GM18508 (cell line): ENCODE data around the gene ARHGAP35.
"Not testable (repeated sequence)": the region's sequence is repeated elsewhere in the genome, so short reads cannot be mapped to it uniquely, and the experiment has no call there.

ENCODE experiments used
- ATAC-seq: cut with Tn5 transposase; IDR thresholded peaks from one replicate; pipeline ENCODE4 v1.9.1; 2021; ENCODE audit warnings: moderate number of reproducible peaks; ENCODE audit not compliant: insufficient read depth, unreplicated experiment

The ARHGAP35 gene

GRCh38 chr19:46866407-46867136, 5.8 kb downstream of the ARHGAP35 start:
- ATAC-seq = no peak

DNA sequence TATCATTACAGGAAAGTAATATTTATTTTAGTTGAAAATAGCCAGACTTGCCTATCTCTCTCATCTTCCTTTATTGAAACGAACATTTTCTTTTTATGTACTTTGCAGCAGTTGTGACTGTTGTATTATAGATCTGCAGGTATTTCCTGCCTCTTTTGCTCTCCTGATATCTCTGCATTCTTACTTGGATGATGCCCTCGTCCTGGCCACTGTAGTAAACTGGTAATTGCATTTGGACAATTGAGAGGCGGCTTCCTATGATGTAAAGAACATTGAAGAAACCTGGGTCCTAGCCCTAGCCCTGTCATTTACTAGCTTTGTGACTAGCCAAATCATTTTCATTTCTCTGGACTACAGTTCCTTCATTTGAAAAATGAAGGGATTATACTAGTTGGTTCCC, 6.4 kb downstream of the ARHGAP35 start:
- no peak for ATAC-seq

DNA sequence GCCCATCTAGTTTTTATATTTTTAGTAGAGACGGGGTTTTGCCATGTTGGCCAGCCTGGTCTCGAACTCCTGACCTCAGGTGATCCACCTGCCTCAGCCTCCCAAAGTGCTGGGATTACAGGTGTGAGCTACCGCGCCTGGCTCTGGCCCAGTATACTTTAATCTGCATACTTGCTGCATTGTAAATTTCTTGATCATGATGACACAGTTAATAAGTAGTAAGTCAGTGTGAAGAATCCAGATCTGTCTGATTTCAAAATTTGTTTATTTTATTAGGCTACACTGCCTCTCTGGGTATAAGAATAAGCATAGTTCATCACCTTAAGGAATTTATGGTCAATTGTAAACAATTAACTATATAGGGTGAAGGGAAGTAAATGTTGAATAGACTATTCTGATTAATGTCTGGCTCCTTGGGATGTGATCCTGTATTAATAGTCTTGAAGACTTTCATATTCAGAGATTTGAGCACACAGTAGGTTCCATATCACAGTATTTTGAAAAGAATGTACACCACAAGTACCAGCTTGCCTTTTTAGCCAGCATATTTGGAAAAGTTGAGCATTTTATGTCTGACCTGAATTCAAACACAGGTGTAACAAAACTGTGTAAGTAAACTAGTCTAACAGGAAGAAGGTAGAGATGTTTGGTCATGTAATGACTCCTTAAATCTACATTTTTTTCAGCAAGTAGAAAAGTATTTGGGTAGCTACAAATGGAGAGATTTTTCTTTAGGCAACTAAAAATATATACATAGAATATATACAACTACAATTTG, 7.4 kb downstream of the ARHGAP35 start:
- no peak for ATAC-seq

DNA sequence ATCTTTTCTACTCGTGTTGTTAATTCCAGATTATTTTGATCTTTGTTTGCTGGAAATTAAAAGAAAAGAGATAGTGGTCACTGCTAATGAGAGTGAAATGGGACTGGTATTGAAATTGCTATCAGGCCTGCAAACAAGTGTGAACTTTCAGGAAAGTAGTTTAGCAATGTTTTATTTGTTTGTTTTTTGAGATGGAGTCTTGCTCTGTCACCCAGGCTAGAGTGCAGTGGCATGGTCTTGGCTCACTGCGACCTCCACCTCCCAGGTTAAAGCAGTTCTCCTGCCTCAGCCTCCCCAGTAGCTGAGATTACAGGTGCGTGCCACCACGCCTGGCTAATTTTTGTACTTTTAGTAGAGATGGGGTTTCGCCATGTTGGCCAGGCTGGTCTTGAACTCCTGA, 10.4 kb downstream of the ARHGAP35 start:
- ATAC-seq = not testable (repeated sequence)

GRCh38 chr19:46872967-46873366, 12.2 kb downstream of the ARHGAP35 start:
- no peak for ATAC-seq

DNA sequence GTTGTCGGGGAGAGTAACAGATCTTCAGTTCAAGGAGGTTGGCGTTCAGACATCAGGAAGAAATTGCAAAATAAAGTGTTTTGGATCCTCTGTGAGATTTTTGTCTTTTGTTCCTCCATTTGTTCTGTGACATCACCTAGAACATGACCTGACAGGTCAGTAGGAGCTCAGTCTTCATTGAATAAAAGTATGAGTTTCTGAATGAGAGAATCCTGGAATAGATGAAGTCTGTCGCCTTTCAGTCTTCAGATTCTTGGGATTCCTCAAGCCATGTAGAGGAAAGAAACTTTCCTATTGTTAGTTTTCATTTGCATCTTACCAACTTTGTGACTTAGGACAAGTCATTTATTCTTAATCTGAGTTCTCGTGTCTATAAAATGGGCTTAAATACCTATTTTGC, 14.4 kb downstream of the ARHGAP35 start:
- no peak for ATAC-seq

GRCh38 chr19:46875657-46876056, 14.9 kb downstream of the ARHGAP35 start:
- no peak for ATAC-seq

GRCh38 chr19:46878613-46879375, 18.0 kb downstream of the ARHGAP35 start:
- no peak for ATAC-seq

DNA sequence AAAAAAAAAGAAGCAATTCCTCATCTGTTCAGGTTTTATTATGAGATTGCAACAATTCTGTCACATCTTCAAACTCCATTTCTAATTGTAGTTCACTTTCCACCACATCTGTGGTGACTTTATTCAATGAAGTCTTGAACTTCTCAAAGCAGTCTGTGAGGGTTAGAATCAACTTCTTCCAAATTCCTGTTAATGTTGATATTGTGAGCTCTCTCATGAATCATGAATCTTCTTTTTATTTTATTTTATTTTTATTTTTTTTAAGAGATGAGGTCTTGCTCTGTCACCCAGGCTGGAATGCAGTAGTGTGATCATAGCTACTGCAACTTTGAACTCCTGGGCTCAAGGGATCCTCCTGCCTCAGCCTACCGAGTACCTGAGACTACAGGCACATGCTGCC, 19.6 kb downstream of the ARHGAP35 start:
- no peak for ATAC-seq

DNA sequence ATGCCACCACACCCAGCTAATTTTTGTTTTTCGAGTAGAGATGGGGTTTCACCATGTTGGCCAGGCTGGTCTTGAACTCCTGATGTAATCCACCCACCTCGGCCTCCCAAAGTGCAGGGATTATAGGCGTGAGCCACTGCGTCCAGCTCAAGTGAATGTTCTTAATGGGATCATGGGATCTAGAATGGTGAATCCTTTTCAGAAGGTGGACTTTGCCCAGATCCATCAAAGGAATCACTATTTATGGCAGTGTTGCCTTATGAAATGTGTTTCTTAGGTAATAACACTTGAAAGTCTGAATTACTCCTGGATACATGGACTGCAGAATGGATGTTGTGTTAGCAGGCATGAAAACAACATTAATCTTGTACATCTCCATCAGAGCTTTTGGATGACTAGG, 20.3 kb downstream of the ARHGAP35 start:
- no peak for ATAC-seq

DNA sequence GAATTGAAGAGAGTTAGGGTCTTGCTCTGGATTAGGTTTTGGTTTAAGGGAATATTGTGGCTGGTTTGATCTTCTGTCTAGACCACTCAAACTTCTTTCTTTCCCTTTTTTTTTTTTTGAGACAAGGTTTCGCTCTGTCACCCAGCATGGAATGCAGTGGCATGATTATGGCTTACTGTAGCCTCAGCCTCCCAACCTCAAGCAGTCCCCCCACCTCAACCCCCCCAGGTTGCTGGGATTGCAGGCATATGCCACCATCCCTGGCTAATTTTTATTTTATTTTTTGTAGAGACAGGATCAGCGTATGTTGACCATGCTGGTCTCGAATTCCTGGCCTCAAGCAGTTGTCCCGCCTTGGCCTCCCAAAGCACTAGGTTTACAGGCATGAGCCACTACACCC, 21.2 kb downstream of the ARHGAP35 start:
- ATAC-seq = no peak

- not testable (repeated sequence) for ATAC-seq
Observed at GRCh38 chr19:46882751-46883150, 22.0 kb downstream of the ARHGAP35 start.

- no peak for ATAC-seq
Observed at GRCh38 chr19:46885411-46885810, 24.6 kb downstream of the ARHGAP35 start.

DNA sequence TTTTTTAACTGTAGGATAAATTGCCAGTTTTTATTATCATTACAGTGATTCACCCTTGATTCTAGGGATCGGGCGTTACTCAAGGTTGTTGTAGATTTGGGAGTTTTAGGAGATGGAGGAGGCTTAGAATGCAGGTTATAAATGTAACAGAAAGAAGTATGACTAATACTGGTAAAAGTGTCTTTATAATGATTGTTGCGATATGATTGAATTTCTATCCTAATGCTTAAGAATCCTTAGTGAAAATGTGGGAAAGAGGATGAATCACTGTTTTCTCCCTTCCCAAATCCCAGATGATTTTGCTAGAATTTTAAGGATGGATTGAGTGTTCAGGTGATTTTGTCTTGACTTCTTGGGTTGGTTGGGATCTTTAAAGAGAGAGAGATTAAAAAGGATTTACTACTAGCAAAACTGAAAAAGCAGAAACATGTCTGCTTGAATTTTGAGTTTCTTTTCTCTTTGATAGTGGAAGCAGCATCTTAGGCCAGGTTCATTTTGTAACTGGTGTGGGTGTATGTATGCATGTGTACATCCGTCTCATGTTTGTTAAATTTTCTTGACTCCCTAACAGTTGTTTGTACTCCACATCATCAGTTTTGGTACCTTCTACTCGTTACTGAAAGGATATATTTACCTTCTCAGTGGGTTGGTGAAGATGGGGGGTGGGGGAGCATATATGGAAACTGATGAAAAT, 25.9 kb downstream of the ARHGAP35 start:
- ATAC-seq = no peak

DNA sequence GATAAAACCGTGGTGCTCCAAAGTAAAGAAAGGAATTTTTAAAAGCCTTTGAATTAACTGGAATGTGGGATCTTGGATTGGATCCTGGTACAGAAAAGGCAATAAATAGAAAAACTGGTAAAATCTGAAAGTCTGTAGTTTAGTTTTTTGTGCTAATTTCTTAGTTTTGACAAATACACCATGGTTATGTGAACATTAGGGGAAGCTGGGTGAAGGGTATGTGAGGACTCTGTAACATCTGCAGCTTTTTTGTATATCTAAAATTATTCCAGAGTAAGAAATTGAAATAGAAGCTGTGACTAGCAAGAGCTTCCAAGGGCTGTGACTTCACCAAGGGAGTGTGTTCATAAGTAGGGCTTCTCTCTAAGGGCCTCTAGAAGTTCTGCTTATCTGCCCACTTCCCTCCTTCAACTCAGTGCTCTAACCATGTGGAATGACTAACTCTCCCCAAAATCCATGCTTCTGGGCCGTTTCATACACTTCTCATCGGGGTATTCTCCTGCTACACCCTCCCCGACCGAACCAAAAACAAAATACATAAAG, 26.5 kb downstream of the ARHGAP35 start:
- ATAC-seq = no peak

DNA sequence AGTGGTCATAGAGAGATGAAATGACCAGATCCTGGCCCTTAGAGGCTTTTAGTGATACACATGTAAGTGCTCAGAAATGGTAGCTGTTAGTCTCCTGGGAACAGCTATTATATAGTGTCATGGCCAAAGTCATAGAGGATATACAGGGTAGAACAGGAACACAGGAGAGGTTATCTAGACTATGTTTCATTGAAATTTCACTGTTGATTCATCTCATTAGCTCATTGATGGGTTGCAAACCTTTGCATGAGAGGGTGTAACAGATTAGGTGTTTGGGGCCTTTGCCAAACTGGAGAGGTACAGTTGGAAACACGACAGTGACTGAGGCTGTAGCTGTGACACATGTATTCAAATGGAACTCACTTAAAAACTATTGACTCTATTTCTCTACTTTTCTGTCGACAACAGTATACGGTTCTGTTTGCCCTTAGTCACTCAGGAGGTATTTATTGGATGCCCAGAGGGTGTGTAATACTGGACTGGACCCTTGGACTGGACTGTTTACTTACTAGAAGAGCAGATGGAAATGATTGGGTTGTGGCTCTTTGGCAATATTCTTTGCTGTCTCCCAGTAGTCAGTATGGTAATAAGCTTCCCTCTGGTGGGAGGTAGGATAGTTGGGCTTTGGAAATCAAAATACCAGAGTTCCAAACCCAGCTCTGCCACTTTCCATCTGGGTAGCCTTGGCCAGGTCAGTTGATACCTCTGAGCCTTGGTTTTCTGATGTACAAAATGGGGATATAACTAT, 29.8 kb downstream of the ARHGAP35 start:
- ATAC-seq = no peak

DNA sequence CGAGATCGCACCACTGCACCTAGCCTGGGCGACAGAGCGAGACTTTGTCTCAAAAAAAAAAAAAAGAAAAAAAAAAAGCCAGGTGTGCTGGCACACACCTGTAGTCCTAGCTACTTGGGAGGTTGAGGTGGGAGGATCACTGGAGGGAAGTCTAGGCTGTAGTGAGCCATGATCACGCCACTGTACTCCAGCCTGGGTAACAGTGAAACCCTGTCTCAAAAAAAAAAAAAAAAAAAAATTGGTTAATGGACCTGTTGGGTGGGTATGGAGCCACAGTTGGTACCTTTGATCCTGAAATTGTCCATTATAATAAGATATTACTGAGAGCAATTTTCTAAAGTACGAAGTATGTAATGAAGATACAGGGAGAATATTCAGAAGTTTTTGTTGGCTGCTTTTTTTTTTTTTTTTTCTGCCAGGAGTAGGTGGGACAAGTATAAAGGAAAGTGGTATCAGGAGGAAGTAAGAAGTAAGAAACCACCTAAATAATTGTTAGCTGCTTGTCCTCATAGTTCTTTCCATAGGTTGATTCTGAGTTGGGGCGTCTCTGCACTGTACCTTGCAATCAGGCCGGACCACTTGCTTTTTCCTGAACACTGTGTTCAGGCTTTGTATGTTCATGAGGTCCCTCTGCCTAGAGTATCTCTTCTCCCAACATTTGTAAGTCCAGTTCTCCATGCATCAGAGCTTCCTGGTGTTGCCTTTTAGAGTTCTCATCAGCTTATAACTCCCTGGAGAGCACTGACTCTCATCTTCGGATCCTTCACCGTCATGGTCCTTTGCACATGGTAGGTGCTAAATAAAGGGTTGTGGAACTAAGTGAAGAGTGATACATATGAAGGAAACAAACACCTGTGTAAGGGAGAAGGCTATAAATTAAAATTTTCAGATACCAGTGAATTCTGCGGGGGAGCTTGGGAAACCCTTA, 31.7 kb downstream of the ARHGAP35 start:
- no peak for ATAC-seq

DNA sequence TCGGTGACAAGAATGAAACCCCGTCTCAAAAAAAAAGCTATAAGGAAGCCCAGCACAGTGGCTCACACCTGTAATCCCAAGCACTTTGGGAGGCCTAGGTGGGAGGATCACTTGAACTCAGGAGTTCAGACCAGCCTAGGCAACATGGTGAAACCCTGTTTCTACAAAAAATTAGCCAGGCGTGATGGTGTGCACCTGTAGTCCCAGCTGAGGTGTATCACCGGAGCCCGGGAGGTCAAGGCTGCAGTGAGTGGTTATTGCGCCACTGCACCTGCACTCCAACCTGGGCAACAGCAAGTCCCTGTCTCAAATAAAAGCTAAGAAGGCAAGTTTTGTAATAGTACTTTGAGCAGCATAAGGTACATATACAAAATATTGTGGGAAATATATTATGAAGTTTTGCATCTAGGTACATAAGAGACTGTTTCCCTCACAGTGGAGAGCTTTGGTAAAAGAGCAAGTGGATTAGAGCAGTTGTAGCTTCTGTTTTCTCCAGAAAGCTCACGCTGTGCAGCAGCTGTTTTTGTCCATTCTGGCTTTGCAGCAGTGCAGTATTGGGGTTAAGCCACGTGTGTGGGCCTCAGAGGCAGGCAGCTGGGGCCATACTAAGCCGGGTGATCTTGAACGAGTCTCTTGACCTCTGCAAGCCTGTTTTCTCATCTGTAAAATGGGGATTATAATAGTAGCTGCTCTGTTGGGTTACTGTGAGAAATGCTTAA, 35.4 kb downstream of the ARHGAP35 start:
- no peak for ATAC-seq
